Midbrain (tissue), 1 donor: Measurements from ENCODE around the gene PRKCZ.

Experiments used
- DNase-seq: peaks from one replicate; lab custom pipeline; 2025; lab: John Stamatoyannopoulos, UW

Gene PRKCZ

DNA sequence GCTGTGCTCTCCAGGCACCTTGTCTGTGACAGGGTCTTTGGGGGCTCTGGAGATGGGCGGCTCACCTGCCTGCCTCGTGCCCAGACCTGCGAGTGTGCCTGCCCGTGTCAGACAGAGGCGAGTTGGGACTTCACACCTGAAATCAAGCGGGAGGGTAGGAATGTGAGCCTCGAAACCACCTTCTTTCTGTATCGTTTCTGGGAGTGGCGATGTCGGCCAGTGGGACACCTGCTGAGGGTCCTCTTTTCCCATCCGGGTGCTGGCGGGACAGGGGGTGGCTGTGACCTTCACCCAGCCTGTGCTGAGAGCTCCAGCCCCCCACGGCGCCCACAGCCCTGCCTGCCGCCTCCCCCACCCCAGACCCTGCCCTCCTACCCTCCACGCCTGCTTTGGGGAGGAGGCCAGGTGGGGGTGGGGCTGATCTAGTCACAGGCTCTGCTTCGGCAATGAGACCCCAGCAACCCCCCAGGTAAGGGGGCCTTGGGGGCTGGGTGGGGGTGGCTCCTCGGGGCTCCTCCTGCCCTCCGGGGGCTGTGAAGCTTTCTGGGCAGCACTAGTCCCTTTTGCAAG, 160.0 kb downstream of the PRKCZ start:
- DNase-seq: no peak

GRCh38 chr1:2210786-2211185, 160.6 kb downstream of the PRKCZ start:
- no peak for DNase-seq

GRCh38 chr1:2212274-2212531, 162.0 kb downstream of the PRKCZ start:
- DNase-seq: no peak

DNA sequence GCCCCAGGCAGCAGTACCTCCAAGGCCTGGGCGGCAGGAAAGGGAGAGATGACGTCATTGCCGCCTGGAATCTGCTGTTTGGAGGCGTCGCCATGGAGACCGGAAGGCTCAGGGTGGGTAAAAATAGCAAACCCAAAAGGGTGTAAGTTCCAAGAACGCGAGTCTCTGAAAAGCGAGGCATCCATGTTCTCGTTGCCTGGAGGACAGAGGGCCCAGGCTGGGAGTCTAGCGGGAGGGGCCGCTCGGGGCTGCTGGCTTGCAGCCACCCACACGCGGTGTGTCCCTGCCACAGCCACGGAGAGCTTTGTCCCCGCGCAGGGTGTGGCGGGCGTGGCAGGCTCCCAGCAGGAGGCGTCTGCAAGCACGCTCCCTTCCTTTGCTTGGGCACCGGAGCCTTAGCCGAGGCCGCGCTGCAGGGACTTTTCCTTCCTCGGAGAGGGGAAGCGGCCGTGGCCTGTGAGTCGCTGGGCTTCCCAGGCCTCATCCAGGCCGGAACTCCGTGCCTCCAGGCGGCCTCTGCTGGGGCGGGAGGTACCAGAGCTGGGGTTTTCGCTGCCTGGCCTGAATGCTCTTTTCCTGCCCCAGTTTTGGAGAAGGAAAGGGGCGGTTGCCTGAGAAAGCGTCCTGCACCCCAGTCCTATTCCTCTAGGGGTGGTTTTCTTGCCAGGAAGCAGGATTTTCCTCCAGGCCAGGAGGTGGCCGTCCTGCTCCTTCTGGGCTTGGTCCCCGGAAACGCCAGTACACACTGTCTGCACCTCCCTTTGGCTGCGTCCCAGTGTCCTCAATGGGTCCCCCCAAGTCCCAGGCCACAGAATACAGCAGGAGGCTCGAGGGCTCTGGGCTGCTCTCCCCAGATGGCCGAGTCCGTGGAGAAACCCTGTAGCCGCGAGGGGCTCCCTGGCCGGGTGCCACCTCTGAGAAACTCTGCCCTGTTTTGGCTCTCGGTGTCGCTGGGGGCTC, 162.6 kb downstream of the PRKCZ start:
- DNase-seq: peak; percentile 80

DNA sequence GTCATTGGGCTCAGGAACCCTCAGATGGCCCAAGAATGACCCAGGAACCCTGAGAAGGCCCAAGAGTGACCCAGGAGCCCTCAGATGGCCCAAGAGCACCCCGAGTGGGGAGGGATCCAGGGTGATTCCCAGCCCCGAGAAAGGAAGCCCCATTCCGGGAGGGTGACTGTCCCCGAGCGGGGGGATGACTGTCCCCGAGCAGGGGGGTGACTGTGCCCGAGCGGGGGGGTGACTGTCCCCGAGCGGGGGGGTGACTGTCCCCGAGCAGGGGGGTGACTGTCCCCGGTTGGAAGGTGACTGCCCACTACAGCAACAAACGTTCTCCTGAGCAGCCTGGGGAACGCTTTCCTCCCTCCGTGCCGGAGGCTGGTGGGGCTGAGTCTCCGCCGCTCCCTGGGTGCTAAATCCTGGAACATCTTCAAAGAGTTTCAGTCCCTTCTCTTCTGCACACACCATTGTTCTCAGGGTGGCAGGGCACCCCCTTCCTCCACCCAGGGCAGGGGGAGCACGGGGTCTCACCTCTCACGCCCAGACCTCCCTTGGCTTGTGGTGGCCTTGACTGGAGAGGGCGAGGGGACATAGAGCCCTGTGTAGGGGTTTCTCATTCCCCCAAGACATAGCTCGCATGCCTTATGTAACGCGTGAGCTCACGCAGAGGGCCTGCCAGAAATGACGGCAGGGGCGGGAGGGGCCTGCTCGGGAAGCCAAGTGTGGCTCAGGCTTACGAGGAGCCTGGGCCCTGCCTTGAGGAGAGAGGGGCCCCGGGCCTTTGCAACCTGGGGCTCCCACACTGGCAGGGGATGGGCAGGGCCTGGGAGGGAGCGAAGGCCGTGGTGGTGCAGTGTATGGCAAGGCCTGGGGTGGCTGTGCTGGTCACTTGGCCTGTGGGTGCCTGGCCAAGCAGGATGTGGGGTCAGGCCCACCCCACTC, 163.6 kb downstream of the PRKCZ start:
- DNase-seq: no peak

DNA sequence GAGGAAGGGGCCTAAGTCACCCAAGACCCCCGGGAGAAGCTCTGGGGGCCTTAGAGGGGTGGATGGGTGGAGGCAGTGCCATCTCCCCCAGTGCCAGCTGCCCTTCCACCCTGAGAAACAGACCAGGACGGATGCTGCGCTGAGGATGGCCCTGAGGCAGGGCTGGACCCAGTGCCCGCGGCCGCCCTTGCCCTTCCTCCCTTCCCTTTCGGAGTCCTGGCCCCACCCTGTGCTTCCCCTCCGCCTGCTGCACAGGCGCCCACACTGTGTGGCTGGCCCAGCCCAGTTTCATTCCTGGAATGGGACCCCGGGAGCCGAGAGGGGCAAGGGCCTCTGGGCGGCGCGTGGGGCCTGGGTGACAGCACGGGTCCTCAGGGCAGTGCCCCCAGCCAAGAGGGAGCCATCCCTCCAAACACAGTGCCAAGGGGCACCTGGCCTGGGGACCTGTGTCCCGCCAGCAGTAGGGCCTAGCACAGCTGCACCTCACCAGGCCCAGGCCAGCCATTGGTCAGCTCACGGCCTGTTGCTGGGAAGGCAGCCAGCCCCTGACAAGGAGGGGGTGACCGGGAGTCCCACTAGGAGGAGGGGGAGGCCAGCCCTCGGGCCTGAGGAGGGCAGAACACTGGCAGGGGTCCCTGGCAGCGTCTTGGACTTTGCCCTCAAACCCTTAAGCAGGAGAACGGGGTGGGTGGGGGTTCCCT, 164.5 kb downstream of the PRKCZ start:
- DNase-seq: peak; percentile 19

DNA sequence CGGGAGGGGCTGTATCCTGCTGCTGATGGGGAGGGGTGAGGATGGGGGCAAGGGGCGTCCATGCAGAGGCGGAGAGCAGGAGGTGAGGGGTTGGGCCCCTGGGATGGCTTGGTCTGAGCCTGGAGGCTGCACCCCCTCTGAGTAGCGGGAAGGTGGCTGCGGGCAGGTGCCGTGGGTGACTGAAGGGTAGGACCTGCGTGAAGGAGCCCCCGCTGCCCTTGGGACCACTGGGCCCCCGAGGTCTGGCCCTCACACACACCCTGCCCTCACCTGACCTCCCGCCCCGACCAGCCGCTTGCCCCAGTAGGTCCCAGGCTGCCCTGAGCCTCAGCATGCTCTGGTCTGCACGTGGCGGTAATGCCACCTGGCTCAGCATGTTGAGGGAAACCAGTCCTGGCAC, 165.1 kb downstream of the PRKCZ start:
- no peak for DNase-seq

- no peak for DNase-seq
Observed at GRCh38 chr1:2215909-2216766, 165.9 kb downstream of the PRKCZ start.

- DNase-seq: no peak
Observed at GRCh38 chr1:2216767-2217058, 166.5 kb downstream of the PRKCZ start.

DNA sequence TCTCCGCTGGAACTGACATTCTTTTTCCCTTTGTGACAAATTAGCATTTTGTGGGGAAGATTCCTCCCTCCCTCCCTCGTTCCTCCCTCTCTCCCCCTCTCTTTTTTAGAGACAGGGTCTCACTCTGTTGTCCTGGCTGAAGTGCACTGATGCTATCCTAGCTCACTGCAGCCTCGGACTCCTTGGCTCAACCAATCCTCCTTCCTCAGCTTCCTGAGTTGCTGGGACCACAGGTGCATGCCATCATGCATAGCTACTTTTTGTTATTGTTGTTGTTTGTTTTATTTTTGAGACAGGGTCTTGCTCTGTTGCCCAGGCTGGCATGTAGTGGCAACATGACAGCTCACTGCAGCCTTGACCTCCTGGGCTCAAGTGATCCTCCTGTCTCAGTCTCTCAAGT, 171.1 kb downstream of the PRKCZ start:
- no peak for DNase-seq

GRCh38 chr1:2224170-2224584, 174.0 kb downstream of the PRKCZ start:
- no peak for DNase-seq

DNA sequence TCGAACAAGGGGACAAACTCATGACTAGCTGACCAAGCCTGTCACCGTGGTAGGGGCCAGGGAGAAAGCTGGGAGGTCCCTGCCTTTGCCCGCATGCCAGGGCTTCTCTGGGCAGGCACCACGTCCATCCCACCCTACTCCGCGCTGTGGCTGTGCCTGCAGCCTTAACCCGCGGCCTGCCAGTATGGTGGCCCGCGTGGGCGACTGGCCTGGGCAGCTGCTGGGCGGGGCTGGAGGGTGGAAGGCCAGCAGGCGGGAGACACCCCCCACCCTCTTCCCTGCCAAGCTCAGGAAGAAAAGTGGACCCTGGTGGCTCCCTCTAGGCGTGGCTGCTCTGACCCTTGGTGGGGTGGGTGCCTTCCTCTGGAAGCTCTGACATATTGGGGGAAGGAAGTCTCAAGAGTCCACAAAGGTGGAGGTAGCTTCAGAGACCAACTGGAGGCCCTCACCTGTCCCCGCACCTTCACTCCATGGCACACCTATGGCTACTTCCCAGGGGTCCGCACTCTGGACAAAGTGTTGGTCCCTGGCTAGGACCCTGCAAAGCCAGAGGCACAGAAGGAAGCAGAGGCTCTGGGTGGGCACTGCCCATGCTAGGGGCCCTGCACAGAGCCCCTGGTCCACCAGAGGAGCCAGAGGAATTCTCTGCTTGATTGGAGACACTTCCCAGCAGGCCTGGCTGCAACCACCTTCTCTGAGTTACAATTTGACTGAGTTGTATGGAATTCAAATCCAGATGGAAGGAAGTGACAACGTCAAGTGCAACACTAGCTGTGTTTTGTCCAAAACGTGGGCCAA, 174.6 kb downstream of the PRKCZ start:
- DNase-seq: no peak

DNA sequence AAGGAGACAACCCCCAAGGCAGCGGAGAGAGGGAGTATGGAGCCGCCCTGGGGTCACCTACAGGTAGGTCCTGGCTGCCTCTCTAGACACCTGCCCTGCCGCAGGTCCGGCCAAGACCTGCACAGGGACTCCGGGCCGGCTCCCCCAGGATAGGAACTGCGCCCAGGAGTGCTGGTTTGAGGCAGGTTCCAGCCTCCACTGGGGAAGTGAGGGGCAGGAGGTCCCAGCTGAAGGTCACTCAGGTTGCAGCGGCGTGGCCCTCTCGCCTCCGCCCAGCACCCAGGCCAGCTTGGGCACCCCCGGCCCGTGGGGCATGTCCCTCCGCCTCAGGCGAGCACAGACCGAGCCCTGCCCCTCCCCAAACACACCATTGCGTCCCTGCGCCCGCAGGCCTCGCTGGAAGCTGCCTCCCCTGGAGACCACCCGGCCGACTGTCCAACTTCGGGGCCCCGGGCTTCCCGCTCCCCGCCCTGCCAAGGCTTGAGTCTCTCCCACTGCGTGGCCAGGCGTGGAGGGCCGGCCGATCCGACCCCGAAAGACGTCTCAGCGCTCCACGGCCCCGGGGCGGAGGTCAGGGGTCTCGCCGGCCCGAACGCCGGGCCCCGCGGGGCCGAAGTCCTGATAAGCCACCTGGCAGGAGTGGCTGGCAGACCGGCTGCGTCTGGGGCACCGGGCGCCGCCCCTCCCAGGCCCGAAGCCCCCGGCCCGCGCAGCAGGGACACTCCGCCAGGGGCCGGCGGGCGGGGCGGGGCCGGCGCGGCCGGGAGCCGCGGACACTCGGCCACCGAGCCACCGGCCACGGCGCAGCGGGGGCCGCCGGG, 176.5 kb downstream of the PRKCZ start:
- DNase-seq: no peak

- DNase-seq: peak; percentile 93
Observed at GRCh38 chr1:2227346-2228156, 177.3 kb downstream of the PRKCZ start.

- no peak for DNase-seq
Observed at GRCh38 chr1:2228157-2228594, 178.0 kb downstream of the PRKCZ start, which contains the start of gene SKI. Gene SKI, plus strand, starts transcription at chr1:2228319. Its CDS starts 448 bp downstream, at chr1:2228767.

DNA sequence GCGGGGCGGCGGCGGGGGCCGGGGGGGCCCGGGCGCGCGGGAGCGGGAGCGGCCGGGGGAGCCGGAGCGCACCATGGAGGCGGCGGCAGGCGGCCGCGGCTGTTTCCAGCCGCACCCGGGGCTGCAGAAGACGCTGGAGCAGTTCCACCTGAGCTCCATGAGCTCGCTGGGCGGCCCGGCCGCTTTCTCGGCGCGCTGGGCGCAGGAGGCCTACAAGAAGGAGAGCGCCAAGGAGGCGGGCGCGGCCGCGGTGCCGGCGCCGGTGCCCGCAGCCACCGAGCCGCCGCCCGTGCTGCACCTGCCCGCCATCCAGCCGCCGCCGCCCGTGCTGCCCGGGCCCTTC, 178.5 kb downstream of the PRKCZ start:
- no peak for DNase-seq

DNA sequence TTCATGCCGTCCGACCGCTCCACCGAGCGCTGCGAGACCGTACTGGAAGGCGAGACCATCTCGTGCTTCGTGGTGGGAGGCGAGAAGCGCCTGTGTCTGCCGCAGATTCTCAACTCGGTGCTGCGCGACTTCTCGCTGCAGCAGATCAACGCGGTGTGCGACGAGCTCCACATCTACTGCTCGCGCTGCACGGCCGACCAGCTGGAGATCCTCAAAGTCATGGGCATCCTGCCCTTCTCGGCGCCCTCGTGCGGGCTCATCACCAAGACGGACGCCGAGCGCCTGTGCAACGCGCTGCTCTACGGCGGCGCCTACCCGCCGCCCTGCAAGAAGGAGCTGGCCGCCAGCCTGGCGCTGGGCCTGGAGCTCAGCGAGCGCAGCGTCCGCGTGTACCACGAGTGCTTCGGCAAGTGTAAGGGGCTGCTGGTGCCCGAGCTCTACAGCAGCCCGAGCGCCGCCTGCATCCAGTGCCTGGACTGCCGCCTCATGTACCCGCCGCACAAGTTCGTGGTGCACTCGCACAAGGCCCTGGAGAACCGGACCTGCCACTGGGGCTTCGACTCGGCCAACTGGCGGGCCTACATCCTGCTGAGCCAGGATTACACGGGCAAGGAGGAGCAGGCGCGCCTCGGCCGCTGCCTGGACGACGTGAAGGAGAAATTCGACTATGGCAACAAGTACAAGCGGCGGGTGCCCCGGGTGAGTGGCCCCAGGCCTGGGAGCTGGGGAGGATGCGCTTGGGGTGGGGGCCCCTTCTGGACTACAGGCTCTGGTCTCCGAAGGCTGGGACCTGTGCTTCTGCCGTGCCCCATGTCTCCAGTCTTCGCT, 179.0 kb downstream of the PRKCZ start:
- peak; percentile 82 for DNase-seq
